ENCODE data around the gene RIPK4. TPM values are rescaled to one million over a fixed set of nuclear protein-coding genes. Genes with fewer than 3 reads are reported as not detected.

Gene RIPK4
- total RNA-seq, 1 experiment from 2014 or later = 67.4 TPM

GRCh38 chr21:41783476-41784180 lies 16.8 kb upstream of the RIPK4 start:
- H3K4me3 ChIP-seq (ENCODE audit: low read depth in 2 of 2, low read length in 2 of 2) = no peak overlapping the region; a peak in 1 of 4 replicates
- peak; percentile 98 for TF ChIP-seq TCF7L2 (IDR thresholded peaks at IDR 0.05; ENCODE audit: low read depth, low read length)
- no peak for TF ChIP-seq CTCF (IDR thresholded peaks at IDR 0.05)
- 0 out of 2 replicates have a peak, but pooled peaks have one; percentile 41 for TF ChIP-seq SIN3A (IDR thresholded peaks at IDR 0.05; ENCODE audit: borderline replicate concordance, insufficient read depth, low read depth, low read length)
- TF ChIP-seq POLR2AphosphoS5 (IDR thresholded peaks at IDR 0.05; ENCODE audit: low read depth, low read length) = peak; percentile 84
- no peak for TF ChIP-seq REST (IDR thresholded peaks at IDR 0.05; ENCODE audit: insufficient read depth in 1 of 2, low read depth in 2 of 2, low read length in 1 of 2)
- ATAC-seq = peak; percentile 81
- ChIA-PET POLR2A (interaction anchor here (0.6 kb wide), 1 partner anchor 135 kb away, joined by 4 read pairs; no protein-coding TSS in a partner anchor), CTCF (interaction anchor here (0.7 to 0.9 kb wide), 2 partner anchors 9 to 263 kb away, joined by 3 to 4 read pairs; no protein-coding TSS in a partner anchor)
- BruUV-seq (replicated peaks) = no TSS peak
- no peak for DNase-seq (ENCODE audit: low read depth, low spot score)
- no peaks in the 10 kb centered on the region for H3K36me3 ChIP-seq (ENCODE audit: control insufficient read depth, insufficient read depth, low read length)
- H3K27me3 ChIP-seq (ENCODE audit: control insufficient read depth, insufficient read depth, low read length) = no peaks in the 10 kb centered on the region
- peak overlapping the region; percentile 99 for H3K27ac ChIP-seq (ENCODE audit: low read length)
- no peaks in the 10 kb centered on the region for H3K9me3 ChIP-seq (ENCODE audit: control insufficient read depth, insufficient read depth, low read depth, low read length)
- in situ Hi-C loops (cut with HindIII; ENCODE audit: low pct_unique_long_range_greater_than_20kb, low sequenced_read_pairs) (no loop called here), intact Hi-C loops (cut with micrococcal nuclease; ENCODE audit: unreplicated experiment) (no loop called here)
- peaks cover 80% of the 10 kb centered on the region for H3K4me1 ChIP-seq (ENCODE audit: control insufficient read depth, insufficient read depth, low read length)

- POLR2A ChIA-PET = no interaction called here
- H3K27ac ChIP-seq (ENCODE audit: low read length) = peak overlapping the region; percentile 99
- H3K4me1 ChIP-seq (ENCODE audit: control insufficient read depth, insufficient read depth, low read length) = peaks cover 83% of the 10 kb centered on the region
- H3K27me3 ChIP-seq (ENCODE audit: control insufficient read depth, insufficient read depth, low read length) = no peaks in the 10 kb centered on the region
- intact Hi-C loops (cut with micrococcal nuclease; ENCODE audit: unreplicated experiment) = no loop called here
- no peak overlapping the region for H3K4me3 ChIP-seq (ENCODE audit: low read depth in 2 of 2, low read length in 2 of 2)
- in situ Hi-C loops (cut with HindIII; ENCODE audit: low pct_unique_long_range_greater_than_20kb, low sequenced_read_pairs) = no loop called here
- CTCF ChIA-PET = no interaction called here
- TF ChIP-seq REST (IDR thresholded peaks at IDR 0.05; ENCODE audit: insufficient read depth in 1 of 2, low read depth in 2 of 2, low read length in 1 of 2) = no peak
- TF ChIP-seq SIN3A (IDR thresholded peaks at IDR 0.05; ENCODE audit: borderline replicate concordance, insufficient read depth, low read depth, low read length) = no peak
- TF ChIP-seq TCF7L2 (IDR thresholded peaks at IDR 0.05; ENCODE audit: low read depth, low read length) = no peak
- no peak for TF ChIP-seq CTCF (IDR thresholded peaks at IDR 0.05)
- no peak for TF ChIP-seq POLR2AphosphoS5 (IDR thresholded peaks at IDR 0.05; ENCODE audit: low read depth, low read length)
- no peak for DNase-seq (ENCODE audit: low read depth, low spot score)
- no TSS peak for BruUV-seq (replicated peaks)
- no peaks in the 10 kb centered on the region for H3K36me3 ChIP-seq (ENCODE audit: control insufficient read depth, insufficient read depth, low read length)
- ATAC-seq = no peak
- no peaks in the 10 kb centered on the region for H3K9me3 ChIP-seq (ENCODE audit: control insufficient read depth, insufficient read depth, low read depth, low read length)
Observed at GRCh38 chr21:41781050-41781410, 14.2 kb upstream of the RIPK4 start.

All from Panc1 (cell line).